HG03097 (cell line): ENCODE measurements around the gene ADSS1.

Experiments used
- ATAC-seq: cut with Tn5 transposase; IDR thresholded peaks from one replicate; pipeline ENCODE4 v1.9.1; 2021; ENCODE audit not compliant: unreplicated experiment, low FRiP score

The ADSS1 gene

DNA sequence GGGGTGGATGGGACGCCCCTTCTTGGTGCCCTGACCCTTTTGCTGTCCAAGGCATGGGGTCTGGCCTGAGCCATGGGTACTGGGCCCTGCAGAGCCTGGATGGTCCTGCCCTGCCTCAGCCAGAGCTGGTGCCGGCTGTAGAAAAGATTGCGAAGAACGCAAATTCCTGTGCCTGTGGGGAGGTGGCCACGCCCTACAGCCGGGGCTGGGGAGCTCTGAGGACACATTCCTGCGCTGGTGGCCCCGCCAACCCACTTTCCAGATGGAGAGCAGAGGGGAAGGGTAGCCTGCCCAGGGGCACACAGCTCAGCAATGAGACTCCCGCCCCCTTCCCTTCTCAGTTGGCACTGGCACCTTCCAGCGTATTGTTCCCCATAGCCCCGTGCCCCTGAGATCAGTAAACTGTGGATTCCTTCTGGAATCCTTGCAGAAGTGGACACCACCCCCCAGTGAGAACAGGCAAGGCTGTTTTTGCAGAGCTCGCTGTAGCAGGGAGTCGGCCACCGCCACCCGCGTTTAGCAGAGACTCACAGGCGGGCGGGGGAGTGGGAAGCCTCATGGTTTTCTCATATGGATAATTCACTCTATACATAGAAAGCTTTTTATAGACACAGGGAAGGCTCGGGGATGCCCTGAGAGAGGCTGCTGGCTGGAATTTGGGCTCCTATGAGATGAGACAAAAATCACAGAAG lies 26.0 kb upstream of the ADSS1 start:
- no peak for ATAC-seq

DNA sequence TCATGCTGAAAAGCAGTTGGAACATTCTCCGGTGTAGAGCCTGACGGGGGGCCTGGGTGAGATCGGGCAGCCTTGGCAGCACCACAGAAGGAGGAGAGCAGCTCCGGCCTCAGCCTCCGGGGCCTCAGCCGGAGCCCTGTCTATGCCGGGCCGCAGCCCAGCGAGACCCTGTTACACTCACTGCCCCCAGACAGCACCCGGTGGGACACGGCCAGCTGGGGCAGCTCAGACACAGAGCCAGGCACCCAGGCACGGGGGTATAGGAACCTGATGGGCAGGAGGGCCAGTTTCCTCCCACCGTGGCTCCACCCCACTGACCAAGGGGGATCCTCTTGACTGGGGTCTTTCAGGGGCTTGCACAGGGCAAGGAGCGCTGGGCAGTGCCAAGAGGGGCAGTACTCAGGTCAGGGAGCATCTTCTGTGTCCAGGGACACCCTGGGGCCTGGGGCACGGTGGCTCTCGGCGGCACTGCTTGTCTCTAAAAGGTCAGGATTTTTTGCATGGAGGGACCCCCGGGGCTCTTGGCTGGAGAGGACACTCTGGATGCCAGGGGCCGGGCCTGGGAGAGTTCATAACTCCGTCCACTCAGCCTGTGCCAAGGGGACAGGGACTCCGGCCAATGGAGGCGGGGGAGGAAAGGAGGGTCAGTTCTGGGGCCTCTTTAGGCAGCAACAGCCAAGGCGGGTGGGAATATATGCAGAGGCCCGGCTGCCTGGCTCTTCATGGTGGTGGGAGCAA lies 25.2 kb upstream of the ADSS1 start:
- no peak for ATAC-seq

DNA sequence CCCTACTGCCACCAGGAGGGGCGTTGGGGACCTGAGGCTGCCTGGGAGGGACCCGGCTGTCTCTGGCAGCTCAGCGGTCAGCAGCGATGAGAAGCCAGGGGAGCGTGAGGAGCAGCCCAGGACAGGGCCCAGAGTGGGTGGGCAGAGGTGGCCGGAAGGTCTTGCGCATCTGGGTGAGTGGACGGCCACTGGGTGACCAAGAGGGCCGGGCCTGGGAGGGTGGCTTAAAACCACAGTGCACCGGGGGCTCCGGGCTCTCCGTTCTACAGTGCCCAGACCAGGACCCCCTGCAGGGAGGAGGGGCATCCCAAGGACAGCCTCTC lies 24.6 kb upstream of the ADSS1 start:
- no peak for ATAC-seq

DNA sequence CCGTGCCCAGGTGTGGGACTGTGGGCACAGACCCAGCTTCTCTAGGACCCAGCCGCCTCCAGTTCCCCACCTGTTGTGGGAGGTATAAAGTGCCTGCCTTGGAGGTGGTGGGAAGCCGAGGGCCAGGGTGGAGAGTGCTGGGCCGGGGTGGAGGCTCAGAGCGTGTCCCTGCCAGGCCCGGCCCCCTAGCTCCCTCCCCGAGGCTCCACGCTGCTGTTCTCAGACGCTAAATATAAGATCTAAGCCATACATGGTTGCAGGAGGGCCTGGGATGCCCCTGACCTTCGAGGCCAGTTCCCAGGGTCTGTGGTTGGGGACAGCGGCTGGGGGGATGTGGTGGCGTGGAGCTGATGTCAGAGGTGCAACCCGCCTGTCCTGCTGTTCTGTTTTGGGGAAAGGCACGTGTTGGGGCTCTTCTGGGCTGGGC lies 23.8 kb upstream of the ADSS1 start:
- no peak for ATAC-seq

DNA sequence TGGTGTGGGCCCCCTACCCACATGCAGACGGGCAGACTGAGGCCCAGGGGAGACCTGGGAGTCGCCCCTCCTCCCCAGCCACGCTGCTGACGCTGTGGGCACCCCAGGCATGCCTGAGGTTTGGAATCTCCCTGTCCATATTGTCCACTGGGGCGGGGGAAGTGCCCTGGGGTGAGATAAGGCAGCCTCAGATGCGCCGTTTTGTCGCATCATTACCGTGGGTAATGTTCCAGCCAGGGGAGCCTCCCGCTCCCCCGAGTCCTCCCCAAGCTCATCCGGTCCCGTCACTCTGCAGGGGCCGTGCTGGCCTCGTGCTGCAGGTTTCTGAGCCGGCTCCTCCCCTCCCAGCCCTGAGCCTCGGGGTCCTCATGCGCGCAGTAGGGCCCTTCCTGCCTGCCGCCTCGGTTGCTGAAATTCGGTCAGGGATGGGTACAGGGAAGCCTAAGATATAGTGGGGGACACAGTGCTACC lies 23.2 kb upstream of the ADSS1 start:
- no peak for ATAC-seq

DNA sequence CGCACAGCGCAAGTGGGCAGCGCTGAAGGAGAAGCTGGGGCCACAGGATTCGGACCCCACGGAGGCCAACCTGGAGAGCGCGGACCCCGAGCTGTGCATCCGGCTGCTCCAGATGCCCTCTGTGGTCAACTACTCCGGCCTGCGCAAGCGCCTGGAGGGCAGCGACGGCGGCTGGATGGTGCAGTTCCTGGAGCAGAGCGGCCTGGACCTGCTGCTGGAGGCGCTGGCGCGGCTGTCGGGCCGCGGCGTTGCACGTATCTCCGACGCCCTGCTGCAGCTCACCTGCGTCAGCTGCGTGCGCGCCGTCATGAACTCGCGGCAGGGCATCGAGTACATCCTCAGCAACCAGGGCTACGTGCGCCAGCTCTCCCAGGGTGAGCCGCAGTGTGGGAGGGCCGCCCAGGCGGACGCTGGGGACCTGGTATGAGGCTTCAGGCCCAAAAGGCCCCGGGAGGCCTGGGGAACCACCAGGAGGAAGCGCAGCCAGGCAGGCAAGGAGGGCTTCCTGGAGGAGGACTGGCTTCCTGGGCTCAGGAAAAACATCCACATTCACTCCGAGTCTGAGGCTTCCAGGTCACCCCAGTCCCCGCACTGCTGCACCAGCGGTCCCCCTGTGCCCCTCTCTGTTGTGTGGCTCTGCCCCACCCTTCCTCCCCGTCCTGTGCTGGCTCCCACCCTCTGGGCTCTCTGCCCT lies 22.5 kb upstream of the ADSS1 start:
- no peak for ATAC-seq

DNA sequence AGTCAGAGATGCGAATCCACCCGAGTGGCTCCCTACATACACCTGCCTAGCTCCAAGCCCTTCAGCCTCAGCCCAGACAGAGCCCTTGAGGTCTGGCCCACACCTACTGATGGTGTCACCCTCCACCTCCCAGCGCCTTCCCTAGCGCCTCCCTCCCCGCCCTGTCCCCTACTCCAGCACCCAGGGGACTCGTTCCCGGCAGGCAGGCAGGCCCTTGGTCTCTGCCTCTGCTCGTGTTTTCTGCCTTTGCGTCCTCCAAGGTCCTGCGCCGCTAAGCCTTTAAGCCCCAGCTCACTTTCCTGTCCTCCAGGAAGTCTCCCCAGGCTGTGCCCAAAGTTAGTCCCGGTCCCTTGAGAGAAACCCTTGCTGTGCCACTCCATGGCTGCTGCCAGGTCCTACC lies 21.9 kb upstream of the ADSS1 start:
- ATAC-seq: no peak

DNA sequence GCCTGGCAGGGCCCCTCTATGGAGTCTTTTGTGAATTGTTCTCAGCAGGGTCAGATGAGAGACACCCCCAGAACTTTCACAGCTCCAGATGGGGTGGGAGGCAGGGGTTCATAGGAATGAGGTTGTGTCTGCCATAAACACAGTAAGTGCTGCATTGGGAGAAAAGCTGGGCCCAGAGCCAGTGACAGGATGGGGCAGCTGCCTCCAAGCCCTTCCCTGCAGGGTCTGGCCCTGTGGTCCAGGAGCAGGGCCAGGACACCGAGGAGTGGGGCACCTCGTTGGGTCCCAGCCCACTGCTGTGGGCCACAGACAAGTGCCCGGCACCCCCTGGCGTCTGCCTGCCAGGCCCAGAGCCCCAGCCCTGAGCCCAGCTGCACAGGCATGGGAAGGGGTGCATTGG lies 21.4 kb upstream of the ADSS1 start:
- ATAC-seq: no peak

DNA sequence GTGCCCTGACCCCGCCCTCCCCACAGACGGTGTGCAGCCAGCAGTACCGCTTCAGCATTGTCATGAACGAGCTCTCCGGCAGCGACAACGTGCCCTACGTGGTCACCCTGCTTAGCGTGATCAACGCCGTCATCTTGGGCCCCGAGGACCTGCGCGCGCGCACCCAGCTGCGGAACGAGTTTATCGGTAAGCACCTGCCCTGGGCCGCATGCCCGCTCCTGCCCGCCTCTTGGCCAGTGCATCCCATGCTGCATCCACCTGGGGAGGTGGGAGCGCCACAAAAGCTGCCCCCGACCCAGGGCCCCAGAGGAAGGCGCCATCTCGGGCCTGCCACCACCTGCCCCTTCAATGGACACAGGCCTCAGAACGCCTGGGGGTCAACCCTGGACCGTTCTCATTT lies 20.8 kb upstream of the ADSS1 start:
- ATAC-seq: no peak

DNA sequence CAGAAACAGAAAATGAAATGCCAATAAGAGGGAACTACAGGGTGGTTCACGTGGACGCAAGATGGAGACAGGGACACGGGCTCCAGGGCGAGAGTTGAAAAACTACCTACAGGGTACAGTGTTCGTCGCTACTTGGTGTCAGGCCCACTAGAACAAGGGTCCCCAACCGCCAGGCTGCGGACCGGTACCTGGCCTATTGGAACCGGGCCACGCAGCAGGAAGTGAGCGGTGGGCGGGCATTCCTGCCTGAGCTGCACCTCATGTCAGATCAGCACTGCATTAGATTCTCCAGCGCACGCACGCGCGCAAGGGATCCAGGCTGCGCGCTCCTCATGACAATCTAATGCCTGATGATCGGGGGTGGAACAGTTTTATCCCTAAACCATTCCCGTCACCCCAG lies 19.8 kb upstream of the ADSS1 start:
- no peak for ATAC-seq

DNA sequence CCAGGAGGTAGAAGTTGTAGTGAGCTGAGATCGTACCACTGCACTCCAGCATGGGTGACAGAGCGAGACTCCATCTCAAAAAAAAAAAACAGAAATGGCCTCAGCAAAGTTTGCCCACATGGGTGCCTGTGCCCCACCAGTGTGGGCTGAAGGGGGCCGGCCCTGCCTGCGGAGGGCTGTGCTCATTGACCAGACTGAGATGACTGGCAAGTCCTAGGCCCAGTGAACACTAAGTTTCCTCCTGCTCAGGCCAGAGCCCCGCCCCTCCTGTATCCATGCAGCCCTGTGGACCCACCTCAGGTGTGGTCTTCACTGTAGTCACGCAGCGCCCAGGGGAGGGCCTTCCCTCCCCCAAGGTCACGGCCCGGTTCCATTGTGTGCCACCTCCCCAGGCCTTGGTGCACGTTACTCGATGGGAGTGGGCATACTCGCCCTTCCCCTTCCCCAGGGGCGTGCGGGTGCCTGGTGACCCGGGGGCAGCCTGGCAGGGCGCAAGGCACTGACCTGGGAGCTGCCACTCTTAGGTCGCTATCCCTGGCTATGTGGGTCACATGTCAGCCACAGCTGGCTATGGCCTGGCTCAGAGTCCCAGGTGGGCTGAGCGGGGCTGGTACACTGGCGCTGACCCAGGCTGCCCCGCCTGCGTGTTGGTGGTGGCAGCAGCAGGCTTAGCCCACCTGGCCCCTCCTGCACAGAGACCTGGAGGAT lies 18.5 kb upstream of the ADSS1 start:
- ATAC-seq: no peak

DNA sequence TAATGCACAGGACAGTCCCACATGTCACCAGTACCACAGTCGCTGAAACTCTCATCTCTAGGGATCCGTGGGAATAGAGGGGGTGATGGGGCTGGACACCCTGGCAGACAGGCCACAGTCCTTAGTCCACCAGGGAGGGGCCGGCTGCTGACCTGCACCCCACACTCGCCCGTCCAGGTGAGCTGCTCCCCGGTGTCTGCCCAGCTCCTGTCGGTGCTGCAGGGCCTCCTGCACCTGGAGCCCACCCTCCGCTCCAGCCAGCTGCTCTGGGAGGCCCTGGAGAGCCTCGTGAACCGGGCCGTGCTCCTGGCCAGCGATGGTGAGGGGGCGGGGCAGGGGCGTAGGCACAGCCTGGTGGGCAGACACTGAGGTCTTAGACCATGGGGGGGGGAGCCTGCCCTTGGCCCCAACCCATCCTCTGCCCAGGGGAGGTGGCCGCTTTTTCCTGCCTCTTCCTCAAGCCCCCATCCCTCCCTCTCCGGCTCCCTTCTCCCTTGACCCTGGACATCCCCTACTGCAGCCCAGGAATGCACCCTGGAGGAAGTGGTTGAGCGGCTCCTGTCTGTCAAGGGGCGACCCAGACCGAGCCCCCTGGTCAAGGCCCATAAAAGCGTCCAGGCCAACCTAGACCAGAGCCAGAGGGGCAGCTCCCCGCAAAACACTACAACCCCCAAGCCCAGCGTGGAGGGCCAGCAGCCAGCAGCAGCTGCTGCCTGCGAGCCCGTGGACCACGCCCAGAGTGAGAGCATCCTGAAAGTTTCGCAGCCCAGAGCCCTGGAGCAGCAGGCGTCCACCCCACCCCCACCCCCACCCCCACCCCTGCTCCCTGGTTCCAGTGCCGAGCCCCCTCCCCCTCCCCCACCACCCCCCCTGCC lies 17.1 kb upstream of the ADSS1 start:
- ATAC-seq: no peak

DNA sequence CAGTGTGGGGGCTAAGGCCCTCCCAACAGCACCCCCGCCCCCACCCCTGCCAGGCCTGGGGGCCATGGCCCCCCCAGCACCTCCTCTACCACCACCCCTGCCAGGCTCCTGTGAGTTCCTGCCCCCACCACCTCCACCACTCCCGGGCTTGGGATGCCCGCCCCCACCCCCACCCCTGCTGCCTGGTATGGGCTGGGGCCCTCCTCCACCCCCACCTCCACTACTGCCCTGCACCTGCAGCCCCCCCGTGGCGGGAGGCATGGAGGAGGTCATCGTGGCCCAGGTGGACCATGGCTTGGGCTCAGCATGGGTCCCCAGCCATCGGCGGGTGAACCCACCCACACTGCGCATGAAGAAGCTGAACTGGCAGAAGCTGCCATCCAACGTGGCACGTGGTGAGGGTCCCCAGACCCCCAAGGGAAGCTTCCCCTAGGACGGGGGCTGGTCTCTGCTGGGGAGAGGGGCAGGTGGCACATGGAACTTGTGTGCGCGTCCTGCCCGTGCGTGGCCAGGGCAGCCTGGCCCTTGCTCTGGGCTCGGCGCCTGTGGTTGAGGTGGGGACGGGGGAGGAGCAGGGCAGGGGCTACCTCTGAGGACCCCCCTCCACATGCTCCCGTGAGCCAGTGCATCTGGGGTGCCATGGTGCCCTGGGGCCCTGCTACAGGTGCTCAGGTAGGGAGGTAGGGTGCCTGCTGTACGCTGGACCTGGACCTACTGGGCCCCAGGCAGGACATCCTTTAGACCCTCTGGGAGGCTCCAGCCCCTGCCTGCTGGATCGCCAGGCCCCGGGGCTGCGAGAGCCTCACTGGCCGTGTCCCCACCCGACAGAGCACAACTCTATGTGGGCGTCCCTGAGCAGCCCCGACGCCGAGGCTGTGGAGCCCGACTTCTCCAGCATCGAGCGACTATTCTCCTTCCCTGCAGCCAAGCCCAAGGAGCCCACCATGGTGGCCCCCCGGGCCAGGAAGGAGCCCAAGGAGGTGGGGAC lies 16.1 kb upstream of the ADSS1 start:
- ATAC-seq: no peak

DNA sequence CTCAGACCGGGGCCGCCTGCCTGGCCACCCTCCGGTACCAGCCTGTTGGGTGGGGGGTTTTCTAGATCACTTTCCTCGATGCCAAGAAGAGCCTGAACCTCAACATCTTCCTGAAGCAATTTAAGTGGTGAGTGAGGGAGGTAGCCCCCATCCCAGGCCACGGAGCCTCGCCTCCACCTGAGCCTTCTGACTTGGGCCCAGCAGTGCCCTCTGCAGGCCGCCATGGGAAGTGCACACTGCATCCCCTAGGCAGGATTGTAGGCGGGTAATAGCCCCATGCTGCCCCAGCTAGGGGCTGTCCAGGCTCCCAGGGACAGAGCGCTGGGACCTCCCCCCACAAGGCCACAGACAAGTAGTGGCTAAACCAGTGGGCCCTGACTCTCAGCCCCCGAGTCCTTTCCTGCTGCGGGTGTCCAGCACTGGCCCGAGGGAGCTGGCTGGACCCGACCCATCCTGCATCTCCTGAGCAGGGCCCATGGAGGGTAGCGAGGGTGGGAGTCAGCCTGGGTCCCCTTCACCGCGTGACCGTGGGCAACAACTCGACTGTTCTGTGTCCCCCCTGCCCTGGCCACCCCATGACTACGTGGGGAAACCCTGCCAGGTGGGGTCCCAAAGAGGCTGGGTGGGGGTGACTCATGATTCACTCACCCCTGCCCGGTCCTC lies 15.3 kb upstream of the ADSS1 start:
- no peak for ATAC-seq

DNA sequence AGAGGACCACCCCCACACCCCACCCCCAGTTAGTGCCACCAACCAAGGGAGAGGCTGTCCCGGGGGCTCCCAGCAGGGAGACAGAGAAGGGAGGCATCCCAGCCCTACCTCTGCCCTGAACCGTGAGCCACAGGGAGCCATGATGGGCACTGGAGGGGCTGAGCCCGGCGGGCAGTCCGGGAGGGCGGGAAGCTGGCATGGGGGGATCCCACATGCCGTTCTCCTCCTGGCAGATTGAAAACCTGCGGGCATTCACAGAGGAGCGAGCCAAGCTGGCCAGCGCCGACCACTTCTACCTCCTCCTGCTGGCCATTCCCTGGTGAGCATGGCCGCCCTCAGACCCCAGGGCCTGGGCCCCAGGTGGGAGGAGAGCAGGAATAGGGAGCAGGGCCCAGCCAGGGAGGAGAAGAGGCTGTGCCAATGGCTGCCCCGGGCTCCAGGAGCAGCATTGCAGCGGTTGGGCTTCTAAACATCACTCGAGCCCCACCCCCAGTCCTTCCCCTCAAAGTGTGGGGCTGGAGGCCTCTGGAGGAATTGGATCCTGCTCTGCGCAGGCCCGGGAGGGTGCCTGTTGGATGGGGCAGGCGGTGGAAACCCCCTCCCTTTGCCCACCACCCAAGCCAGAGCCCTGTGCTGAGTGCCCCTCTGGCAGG lies 14.5 kb upstream of the ADSS1 start:
- ATAC-seq: no peak

DNA sequence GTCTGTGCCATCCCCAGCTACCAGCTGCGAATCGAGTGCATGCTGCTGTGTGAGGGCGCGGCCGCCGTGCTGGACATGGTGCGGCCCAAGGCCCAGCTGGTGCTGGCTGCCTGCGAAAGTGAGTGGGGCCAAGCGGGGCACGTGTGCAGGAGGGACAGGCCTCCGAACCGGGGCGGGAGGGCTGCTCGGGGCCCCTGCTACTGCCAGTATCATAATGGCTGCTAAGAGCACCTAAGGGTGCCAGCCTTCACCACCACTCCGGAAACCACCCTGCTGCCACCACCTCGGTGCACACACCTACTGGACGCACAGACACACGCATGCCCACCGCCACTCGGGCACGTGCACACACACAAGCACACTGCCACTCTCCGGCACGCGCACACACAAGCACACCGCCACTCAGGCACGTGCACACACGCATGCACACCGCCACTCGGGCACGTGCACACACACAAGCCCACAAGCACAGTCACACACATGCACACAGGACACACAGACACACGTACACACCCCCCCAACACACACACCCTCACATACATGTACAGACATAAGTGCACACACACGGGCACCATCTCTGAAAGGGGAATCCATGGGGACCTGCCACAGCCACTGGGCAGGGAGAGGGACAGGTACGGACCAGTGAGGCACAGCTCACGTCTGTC lies 13.8 kb upstream of the ADSS1 start:
- no peak for ATAC-seq

DNA sequence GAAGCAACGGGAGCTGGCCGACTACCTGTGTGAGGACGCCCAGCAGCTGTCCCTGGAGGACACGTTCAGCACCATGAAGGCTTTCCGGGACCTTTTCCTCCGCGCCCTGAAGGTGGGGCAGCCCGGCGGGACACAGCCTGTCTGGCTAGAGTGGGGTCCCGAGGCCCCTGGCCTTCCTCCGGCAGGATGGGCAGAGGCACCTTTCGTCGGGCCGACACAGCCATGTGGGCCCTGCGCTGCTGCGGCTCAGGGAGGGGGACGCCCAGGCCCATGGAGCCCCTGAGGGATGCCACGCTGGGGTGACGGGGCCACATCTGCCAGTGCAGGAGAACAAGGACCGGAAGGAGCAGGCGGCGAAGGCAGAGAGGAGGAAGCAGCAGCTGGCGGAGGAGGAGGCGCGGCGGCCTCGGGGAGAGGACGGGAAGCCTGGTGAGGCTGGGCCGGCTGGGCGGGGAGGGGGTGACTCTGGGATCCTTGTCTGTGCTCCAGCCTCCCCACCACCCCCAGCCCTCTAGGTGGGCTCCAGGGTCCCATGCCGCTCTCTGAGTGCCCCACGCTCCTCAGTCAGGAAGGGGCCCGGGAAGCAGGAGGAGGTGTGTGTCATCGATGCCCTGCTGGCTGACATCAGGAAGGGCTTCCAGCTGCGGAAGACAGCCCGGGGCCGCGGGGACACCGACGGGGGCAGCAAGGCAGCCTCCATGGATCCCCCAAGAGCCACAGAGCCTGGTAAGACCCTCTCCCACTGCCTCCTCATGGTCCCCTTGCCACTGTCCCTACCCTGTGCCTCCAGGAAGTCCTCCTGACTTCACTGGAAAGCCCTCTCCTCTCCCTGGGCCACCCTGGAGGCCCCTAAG lies 10.9 kb upstream of the ADSS1 start:
- no peak for ATAC-seq
